Neural cell (in vitro differentiated cells): Measurements from ENCODE around the gene KCNK6. TPM values are rescaled to one million over a fixed set of nuclear protein-coding genes. Genes with fewer than 3 reads are reported as not detected.

Experiments
- H2AFZ ChIP-seq: fragments of 200-600, 300-800 bp; sonication (generic), shearing (Covaris generic); 2 replicates; pipeline ENCODE4 v1.6.0; 2014; ENCODE audit warnings: low read depth, mild to moderate bottlenecking, antibody characterized with exemption, low read length, moderate library complexity
- H3F3A ChIP-seq: fragments of 200-600 bp; shearing (Covaris generic); 2 replicates; pipeline ENCODE4 v1.6.1; 2016; ENCODE audit warnings: mild to moderate bottlenecking, moderate library complexity, mixed read lengths, antibody characterized with exemption, low read length; ENCODE audit not compliant: insufficient read depth, poor library complexity, severe bottlenecking
- H3K27ac ChIP-seq: fragments of 200-600, 300-800 bp; sonication (generic), shearing (Covaris generic); 2 replicates; pipeline ENCODE4 v1.5.1; 2014; ENCODE audit warnings: mild to moderate bottlenecking, low read length, moderate library complexity
- H3K27me3 ChIP-seq: fragments of 300-800, 200-600 bp; sonication (generic), shearing (Covaris generic); 2 replicates; pipeline ENCODE4 v1.6.0; 2014; ENCODE audit warnings: mild to moderate bottlenecking, low read depth, low read length, moderate library complexity; ENCODE audit not compliant: insufficient read depth
- H3K36me3 ChIP-seq: fragments of 300-800, 200-600 bp; sonication (generic), shearing (Covaris generic); 2 replicates; pipeline ENCODE4 v1.5.1; 2014; ENCODE audit warnings: mild to moderate bottlenecking, antibody characterized with exemption, low read length, moderate library complexity; ENCODE audit not compliant: insufficient read depth
- H3K4me2 ChIP-seq: fragments of 300-800, 200-600 bp; sonication (generic), shearing (Covaris generic); 2 replicates; pipeline ENCODE4 v1.6.0; 2014; ENCODE audit warnings: mild to moderate bottlenecking, low read length
- H3K4me3 ChIP-seq: fragments of 300-800, 200-600 bp; sonication (generic), shearing (Covaris generic); 2 replicates; pipeline ENCODE4 v1.5.1; 2014; ENCODE audit warnings: mild to moderate bottlenecking, low read length, moderate library complexity
- H3K79me2 ChIP-seq: fragments of 200-600 bp; shearing (Covaris generic); replicated peaks from 2 replicates; pipeline ENCODE4 v1.6.0; 2014; ENCODE audit warnings: mild to moderate bottlenecking, low read length, moderate library complexity; ENCODE audit not compliant: insufficient read depth
- H3K9ac ChIP-seq: fragments of 300-800, 200-600 bp; sonication (generic), shearing (Covaris generic); 2 replicates; pipeline ENCODE4 v1.6.1; 2016; ENCODE audit warnings: mild to moderate bottlenecking, low read length, mixed read lengths
- H3K9me2 ChIP-seq: fragments of 200-600 bp; shearing (Covaris generic); 2 replicates; pipeline ENCODE4 v1.6.1; 2016; ENCODE audit warnings: mild to moderate bottlenecking, low read length, mixed read lengths; ENCODE audit not compliant: insufficient read depth
- H3K9me3 ChIP-seq: fragments of 200-600, 300-800 bp; sonication (generic), shearing (Covaris generic); 2 replicates; pipeline ENCODE4 v1.6.1; 2016; ENCODE audit warnings: mild to moderate bottlenecking, mixed run types, low read length, moderate library complexity, mixed read lengths
- H4K20me1 ChIP-seq: fragments of 200-600 bp; shearing (Covaris generic); 2 replicates; pipeline ENCODE4 v1.6.1; 2016; ENCODE audit warnings: mild to moderate bottlenecking, mixed run types; ENCODE audit not compliant: insufficient read depth
- CTCF ChIP-seq: fragments of 450-650 bp; IDR thresholded peaks from 2 replicates; pipeline ENCODE4 v1.5.1; 2014; ENCODE audit warnings: antibody characterized with exemption, mild to moderate bottlenecking, moderate library complexity; ENCODE audit not compliant: poor library complexity, severe bottlenecking
- EP300 ChIP-seq: fragments of 450-650 bp; conservative IDR thresholded peaks from 2 replicates; pipeline ENCODE4 v1.6.1; 2014; ENCODE audit warnings: antibody characterized with exemption, mild to moderate bottlenecking, moderate library complexity; ENCODE audit not compliant: poor library complexity, severe bottlenecking
- EZH2 ChIP-seq: fragments of 200-600, 300-800 bp; shearing (Covaris generic), sonication (generic); IDR thresholded peaks from 2 replicates; pipeline ENCODE4 v1.6.1; 2014; ENCODE audit warnings: antibody characterized with exemption, low read length, borderline replicate concordance, mild to moderate bottlenecking; ENCODE audit not compliant: insufficient read depth, poor library complexity, severe bottlenecking
- MXI1 ChIP-seq: fragments of 450-650 bp; conservative IDR thresholded peaks from 2 replicates; pipeline ENCODE4 v1.6.1; 2014; ENCODE audit warnings: antibody characterized with exemption, mild to moderate bottlenecking; ENCODE audit not compliant: poor library complexity, severe bottlenecking
- POLR2AphosphoS5 ChIP-seq: IDR thresholded peaks from 2 replicates; pipeline ENCODE4 v1.6.1; 2012
- RAD21 ChIP-seq: fragments of 450-650 bp; conservative IDR thresholded peaks from 2 replicates; pipeline ENCODE4 v1.6.1; 2014; ENCODE audit warnings: antibody characterized with exemption, mild to moderate bottlenecking, moderate library complexity
- REST ChIP-seq: IDR thresholded peaks from 2 replicates; pipeline ENCODE4 v1.6.1; 2012; ENCODE audit warnings: borderline replicate concordance
- SMC3 ChIP-seq: fragments of 450-650 bp; conservative IDR thresholded peaks from 2 replicates; pipeline ENCODE4 v1.6.1; 2014; ENCODE audit warnings: antibody characterized with exemption, mild to moderate bottlenecking, moderate library complexity; ENCODE audit not compliant: poor library complexity
- TAF1 ChIP-seq: IDR thresholded peaks from 2 replicates; pipeline ENCODE4 v1.6.1; 2012; ENCODE audit warnings: low read depth
- polyA plus RNA-seq: library from polyadenylated mRNA; depleted of rRNA; stranded (reverse); fragments of >200 nt; gene quantifications from 2 replicates; pipeline ENCODE4 v1.2.3, GENCODE V29; 2014

Gene KCNK6
- polyA plus RNA-seq, 1 donor from 2014 or later = not detected

GRCh38 chr19:38340927-38341326 lies 21.3 kb downstream of the KCNK6 start:
- H3K4me3 ChIP-seq = no peak overlapping the region
- no peak for TF ChIP-seq POLR2AphosphoS5
- no peak for TF ChIP-seq SMC3
- no peak for TF ChIP-seq TAF1
- no peak for TF ChIP-seq EP300
- TF ChIP-seq MXI1 = no peak
- no peak for TF ChIP-seq CTCF
- TF ChIP-seq REST = no peak
- TF ChIP-seq RAD21 = no peak
- no peak for TF ChIP-seq EZH2
- H3F3A ChIP-seq = no peaks in the 10 kb centered on the region
- no peak overlapping the region for H3K9ac ChIP-seq
- no peaks in the 10 kb centered on the region for H3K27me3 ChIP-seq
- no peaks in the 10 kb centered on the region for H3K36me3 ChIP-seq
- no peak overlapping the region for H3K27ac ChIP-seq
- H3K79me2 ChIP-seq = peaks cover 3% of the 10 kb centered on the region
- no peaks in the 10 kb centered on the region for H4K20me1 ChIP-seq
- H3K9me3 ChIP-seq = no peaks in the 10 kb centered on the region
- no peak overlapping the region for H3K4me2 ChIP-seq
- H3K9me2 ChIP-seq = no peaks in the 10 kb centered on the region
- H2AFZ ChIP-seq = no peak overlapping the region

GRCh38 chr19:38346837-38347236 lies 27.2 kb downstream of the KCNK6 start:
- no peak overlapping the region for H3K4me3 ChIP-seq
- H3K9me2 ChIP-seq = no peaks in the 10 kb centered on the region
- no peak overlapping the region for H3K9ac ChIP-seq
- H2AFZ ChIP-seq = no peak overlapping the region
- no peaks in the 10 kb centered on the region for H3K27me3 ChIP-seq
- H3F3A ChIP-seq = no peaks in the 10 kb centered on the region
- H3K79me2 ChIP-seq = no peaks in the 10 kb centered on the region
- TF ChIP-seq MXI1 (no peak), POLR2AphosphoS5 (no peak), RAD21 (no peak)
- no peaks in the 10 kb centered on the region for H3K9me3 ChIP-seq
- H3K4me2 ChIP-seq = no peak overlapping the region
- H4K20me1 ChIP-seq = no peaks in the 10 kb centered on the region
- no peaks in the 10 kb centered on the region for H3K36me3 ChIP-seq
- no peak overlapping the region for H3K27ac ChIP-seq

- no peak overlapping the region for H3K27ac ChIP-seq
- no peak overlapping the region for H3K4me3 ChIP-seq
- H3K79me2 ChIP-seq = no peaks in the 10 kb centered on the region
- H4K20me1 ChIP-seq = no peaks in the 10 kb centered on the region
- no peak overlapping the region for H3K4me2 ChIP-seq
- no peaks in the 10 kb centered on the region for H3F3A ChIP-seq
- no peak overlapping the region for H2AFZ ChIP-seq
- H3K27me3 ChIP-seq = no peaks in the 10 kb centered on the region
- TF ChIP-seq EP300 (no peak), CTCF (no peak), RAD21 (no peak), EZH2 (no peak), POLR2AphosphoS5 (no peak)
- no peaks in the 10 kb centered on the region for H3K9me3 ChIP-seq
- H3K9me2 ChIP-seq = no peaks in the 10 kb centered on the region
- no peak overlapping the region for H3K9ac ChIP-seq
- no peaks in the 10 kb centered on the region for H3K36me3 ChIP-seq
Measured at GRCh38 chr19:38350883-38351282, 31.2 kb downstream of the KCNK6 start.
